Esophagus muscularis mucosa (tissue), 4 donors: ENCODE data around the gene ATP2B2. TPM values are rescaled to one million over a fixed set of nuclear protein-coding genes. Genes with fewer than 3 reads are reported as not detected.

Source experiments
- DNase-seq: peaks from one replicate; pipeline ENCODE4 v3.0.0-alpha.2; 2017; ENCODE audit errors: extremely low spot score
- H3K27ac ChIP-seq, 4 donors: fragments of 200-600 bp; sonication (generic); replicated peaks in 1 of 4; 1 replicate in 3 of 4; 2 replicates in 1 of 4; pipeline ENCODE4 v1.5.1; 2016 to 2019; ENCODE audit warnings: mild to moderate bottlenecking in 1 of 4
- H3K27me3 ChIP-seq, 4 donors: fragments of 200-600 bp; sonication (generic); one replicate each; pipeline versions ENCODE4 v1.5.1 to v1.6.0; 2016 to 2019
- H3K36me3 ChIP-seq, 4 donors: fragments of 200-600 bp; sonication (generic); one replicate each; pipeline ENCODE4 v1.5.1; 2016 to 2019
- H3K4me1 ChIP-seq, 4 donors: fragments of 200-600 bp; sonication (generic); one replicate each; pipeline ENCODE4 v1.5.1; 2016 to 2019
- H3K4me3 ChIP-seq, 4 donors: fragments of 200-600 bp; sonication (generic); 1 replicate in 2 of 4; 2 replicates in 2 of 4; pipeline ENCODE4 v1.5.1; 2016 to 2019; ENCODE audit warnings: mild to moderate bottlenecking in 4 of 4, moderate library complexity in 1 of 4
- H3K9me3 ChIP-seq, 4 donors: fragments of 200-600 bp; sonication (generic); 1 replicate in 3 of 4; 2 replicates in 1 of 4; pipeline ENCODE4 v1.5.1; 2016 to 2019
- CTCF ChIP-seq, 3 experiments: fragments of 200-600 bp in 2 of 3; fragments of 450-650 bp in 1 of 3; sonication (generic) in 2 of 3; IDR thresholded peaks; one replicate each; pipeline ENCODE4 v1.5.1; 2017 to 2019; ENCODE audit warnings: antibody characterized with exemption in 3 of 3, mild to moderate bottlenecking in 2 of 3, moderate library complexity in 1 of 3
- EP300 ChIP-seq: sonication (generic); formaldehyde crosslinking; IDR thresholded peaks from one replicate; pipeline ENCODE4 v1.6.1; 2017; ENCODE audit warnings: antibody characterized with exemption
- POLR2A ChIP-seq: fragments of 450-650 bp; IDR thresholded peaks from one replicate; pipeline ENCODE4 v1.6.1; 2017; ENCODE audit warnings: antibody characterized with exemption, moderate library complexity, mild to moderate bottlenecking, low read depth
- POLR2AphosphoS5 ChIP-seq, 2 donors: sonication (generic); formaldehyde crosslinking; IDR thresholded peaks; one replicate each; pipeline ENCODE4 v1.6.1; 2017; ENCODE audit warnings: antibody characterized with exemption in 2 of 2
- WGBS: methylation state at CpG from one replicate; pipeline ENCODE4 v1.1.5; 2018; 5-methylcytosine and 5-hydroxymethylcytosine counted together
- intact Hi-C: fragments of 100-400 bp; cut with DNase I; formaldehyde crosslinking; loops from one replicate; pipeline ENCODE4 v1.15.1; 2023
- total RNA-seq, 4 donors: library from RNA; depleted of rRNA; stranded (reverse); fragments of >200 nt; gene quantifications; one replicate each; pipeline versions ENCODE4 v1.1.0 to v1.2.1, GENCODE V29; 2016

ATP2B2 gene
- total RNA-seq, 4 donors from 2014 or later = under 0.01 to 0.75 (median 0.39) TPM

- Histone ChIP-seq H3K36me3 (no peaks in the 10 kb centered on the region), H3K9me3 (no peaks in the 10 kb centered on the region), H3K27ac (peak overlapping the region in 2 of 4 donors; percentile 6 to 32), H3K27me3 (peaks cover 0 to 48% (median 0%) of the 10 kb centered on the region in 4 donors), H3K4me1 (peaks cover 0 to 3% (median 1%) of the 10 kb centered on the region in 4 donors), H3K4me3 (no peak overlapping the region)
- intact Hi-C loops = no loop called here
- peak; percentile 53 for DNase-seq
- TF ChIP-seq POLR2A (no peak), POLR2AphosphoS5 (IDR thresholded peaks at IDR 0.05) (no peak), EP300 (no peak), CTCF (IDR thresholded peaks at IDR 0.05) (no peak)
- 46% methylated on average over 1 of the region's 1 CpG for WGBS
Observed at GRCh38 chr3:10552631-10552943, 47.2 kb upstream of the ATP2B2 start.

GRCh38 chr3:10551821-10552630, 46.6 kb upstream of the ATP2B2 start:
- no peaks in the 10 kb centered on the region for H3K36me3 ChIP-seq
- TF ChIP-seq CTCF (IDR thresholded peaks at IDR 0.05) (no peak), EP300 (no peak), POLR2A (no peak)
- DNase-seq = peak; percentile 91
- peak overlapping the region in 2 of 4 donors; percentile 6 to 32 for H3K27ac ChIP-seq
- no peak overlapping the region for H3K4me3 ChIP-seq
- WGBS = 64% methylated on average over 8 of the region's 19 CpGs
- H3K27me3 ChIP-seq = peaks cover 0 to 49% (median 0%) of the 10 kb centered on the region in 4 donors
- no peaks in the 10 kb centered on the region for H3K9me3 ChIP-seq
- intact Hi-C loops = no loop called here
- H3K4me1 ChIP-seq = peaks cover 0 to 3% (median 1%) of the 10 kb centered on the region in 4 donors

GRCh38 chr3:10551139-10551538, 45.8 kb upstream of the ATP2B2 start:
- H3K4me3 ChIP-seq = no peak overlapping the region
- no peaks in the 10 kb centered on the region for H3K9me3 ChIP-seq
- DNase-seq = peak; percentile 68
- TF ChIP-seq POLR2AphosphoS5 (IDR thresholded peaks at IDR 0.05) (no peak), POLR2A (no peak), CTCF (IDR thresholded peaks at IDR 0.05) (no peak), EP300 (no peak)
- H3K4me1 ChIP-seq = peaks cover 0 to 3% (median 1%) of the 10 kb centered on the region in 4 donors
- intact Hi-C loops = no loop called here
- WGBS = 71% methylated on average over 9 of the region's 9 CpGs
- no peaks in the 10 kb centered on the region for H3K36me3 ChIP-seq
- H3K27me3 ChIP-seq = peaks cover 0 to 51% (median 0%) of the 10 kb centered on the region in 4 donors
- H3K27ac ChIP-seq = no peak overlapping the region

- H3K9me3 ChIP-seq = no peaks in the 10 kb centered on the region
- H3K27ac ChIP-seq = no peak overlapping the region
- WGBS = 61% methylated on average over 10 of the region's 10 CpGs
- intact Hi-C loops = no loop called here
- H3K4me1 ChIP-seq = peaks cover 0 to 3% (median 1%) of the 10 kb centered on the region in 4 donors
- H3K36me3 ChIP-seq = no peaks in the 10 kb centered on the region
- no peak overlapping the region for H3K4me3 ChIP-seq
- TF ChIP-seq CTCF (IDR thresholded peaks at IDR 0.05) = no peak
- TF ChIP-seq EP300 = no peak
- TF ChIP-seq POLR2A = no peak
- TF ChIP-seq POLR2AphosphoS5 (IDR thresholded peaks at IDR 0.05) = no peak
- H3K27me3 ChIP-seq = peaks cover 0 to 49% (median 0%) of the 10 kb centered on the region in 4 donors
- peak; percentile 90 for DNase-seq
Observed at GRCh38 chr3:10550705-10551104, 45.3 kb upstream of the ATP2B2 start.
